Measurements from ENCODE around the gene GRIN2A. TPM values are rescaled to one million over a fixed set of nuclear protein-coding genes. Genes with fewer than 3 reads are reported as not detected.

GRIN2A gene
- total and polyA plus RNA-seq, 4 donors, result 11.2 to 42.6 (median 20.0) TPM

GRCh38 chr16:10121897-10122425, 60.3 kb downstream of the GRIN2A start:
- no peak overlapping the region for H3K27ac ChIP-seq (ENCODE audit: low read depth, low read length)
- peak in 1 of 6 donors; percentile 31 for DNase-seq (ENCODE audit: low read depth in 4 of 6, low spot score in 6 of 6)
- 33% methylated on average over 2 of the region's 5 CpGs for WGBS (ENCODE audit: insufficient coverage)
- no peak overlapping the region for H3K4me3 ChIP-seq (ENCODE audit: low read depth, low read length)
- no peaks in the 10 kb centered on the region for H3K36me3 ChIP-seq (ENCODE audit: control insufficient read depth, insufficient read depth, low read length)
- no peaks in the 10 kb centered on the region for H3K4me1 ChIP-seq (ENCODE audit: control insufficient read depth, insufficient read depth, low read length)
- H3K27me3 ChIP-seq (ENCODE audit: control insufficient read depth, insufficient read depth, low read length), result no peaks in the 10 kb centered on the region
- H3K9me3 ChIP-seq (ENCODE audit: control insufficient read depth, insufficient read depth, low read length), result no peaks in the 10 kb centered on the region

GRCh38 chr16:10121491-10121890, 60.7 kb downstream of the GRIN2A start:
- Histone ChIP-seq H3K27ac (ENCODE audit: low read depth, low read length) (no peak overlapping the region), H3K9me3 (ENCODE audit: control insufficient read depth, insufficient read depth, low read length) (no peaks in the 10 kb centered on the region), H3K4me1 (ENCODE audit: control insufficient read depth, insufficient read depth, low read length) (no peaks in the 10 kb centered on the region), H3K36me3 (ENCODE audit: control insufficient read depth, insufficient read depth, low read length) (no peaks in the 10 kb centered on the region), H3K4me3 (ENCODE audit: low read depth, low read length) (no peak overlapping the region), H3K27me3 (ENCODE audit: control insufficient read depth, insufficient read depth, low read length) (no peaks in the 10 kb centered on the region)
- no peak for DNase-seq (ENCODE audit: low read depth in 4 of 6, low spot score in 6 of 6)
- no CpG with 5 or more reads among the region's 2 CpGs for WGBS (ENCODE audit: insufficient coverage)

GRCh38 chr16:10120953-10121352, 61.3 kb downstream of the GRIN2A start:
- no peak overlapping the region for H3K27ac ChIP-seq (ENCODE audit: low read depth, low read length)
- 85% methylated on average over 4 of the region's 4 CpGs for WGBS (ENCODE audit: insufficient coverage)

GRCh38 chr16:10114409-10114808, 67.8 kb downstream of the GRIN2A start:
- WGBS (ENCODE audit: insufficient coverage), result 50% methylated on average over 2 of the region's 4 CpGs
- no peaks in the 10 kb centered on the region for H3K27me3 ChIP-seq (ENCODE audit: control insufficient read depth, insufficient read depth, low read length)
- peak in 1 of 6 donors; percentile 40 for DNase-seq (ENCODE audit: low read depth in 4 of 6, low spot score in 6 of 6)
- peaks cover 9% of the 10 kb centered on the region for H3K4me1 ChIP-seq (ENCODE audit: control insufficient read depth, insufficient read depth, low read length)
- H3K27ac ChIP-seq (ENCODE audit: low read depth, low read length), result no peak overlapping the region
- H3K9me3 ChIP-seq (ENCODE audit: control insufficient read depth, insufficient read depth, low read length), result no peaks in the 10 kb centered on the region
- no peak overlapping the region for H3K4me3 ChIP-seq (ENCODE audit: low read depth, low read length)
- no peaks in the 10 kb centered on the region for H3K36me3 ChIP-seq (ENCODE audit: control insufficient read depth, insufficient read depth, low read length)

More at GRCh38 chr16:10120953-10121352, 61.3 kb downstream of the GRIN2A start:
- Histone ChIP-seq H3K27me3 (ENCODE audit: control insufficient read depth, insufficient read depth, low read length) (no peaks in the 10 kb centered on the region), H3K36me3 (ENCODE audit: control insufficient read depth, insufficient read depth, low read length) (no peaks in the 10 kb centered on the region), H3K9me3 (ENCODE audit: control insufficient read depth, insufficient read depth, low read length) (no peaks in the 10 kb centered on the region), H3K4me1 (ENCODE audit: control insufficient read depth, insufficient read depth, low read length) (no peaks in the 10 kb centered on the region), H3K4me3 (ENCODE audit: low read depth, low read length) (no peak overlapping the region)
- no peak for DNase-seq (ENCODE audit: low read depth in 4 of 6, low spot score in 6 of 6)

- H3K36me3 ChIP-seq (ENCODE audit: control insufficient read depth, insufficient read depth, low read length), result no peaks in the 10 kb centered on the region
- WGBS (ENCODE audit: insufficient coverage), result 75% methylated on average over 7 of the region's 7 CpGs
- no peak overlapping the region for H3K4me3 ChIP-seq (ENCODE audit: low read depth, low read length)
- no peaks in the 10 kb centered on the region for H3K27me3 ChIP-seq (ENCODE audit: control insufficient read depth, insufficient read depth, low read length)
- H3K4me1 ChIP-seq (ENCODE audit: control insufficient read depth, insufficient read depth, low read length), result peaks cover 9% of the 10 kb centered on the region
- H3K9me3 ChIP-seq (ENCODE audit: control insufficient read depth, insufficient read depth, low read length), result no peaks in the 10 kb centered on the region
- H3K27ac ChIP-seq (ENCODE audit: low read depth, low read length), result no peak overlapping the region
- DNase-seq (ENCODE audit: low read depth in 4 of 6, low spot score in 6 of 6), result no peak
These were observed 69.0 kb downstream of the GRIN2A start for GRCh38 chr16:10113248-10113647.

GRCh38 chr16:10112021-10112420, 70.2 kb downstream of the GRIN2A start:
- WGBS (ENCODE audit: insufficient coverage), result 100% methylated on average over 3 of the region's 5 CpGs
- no peak overlapping the region for H3K27ac ChIP-seq (ENCODE audit: low read depth, low read length)
- no peaks in the 10 kb centered on the region for H3K36me3 ChIP-seq (ENCODE audit: control insufficient read depth, insufficient read depth, low read length)
- H3K4me3 ChIP-seq (ENCODE audit: low read depth, low read length), result no peak overlapping the region
- H3K27me3 ChIP-seq (ENCODE audit: control insufficient read depth, insufficient read depth, low read length), result no peaks in the 10 kb centered on the region
- peaks cover 9% of the 10 kb centered on the region for H3K4me1 ChIP-seq (ENCODE audit: control insufficient read depth, insufficient read depth, low read length)
- H3K9me3 ChIP-seq (ENCODE audit: control insufficient read depth, insufficient read depth, low read length), result no peaks in the 10 kb centered on the region
- DNase-seq (ENCODE audit: low read depth in 4 of 6, low spot score in 6 of 6), result no peak

GRCh38 chr16:10111156-10111761, 71.0 kb downstream of the GRIN2A start:
- H3K4me3 ChIP-seq (ENCODE audit: low read depth, low read length), result no peak overlapping the region
- 86% methylated on average over 15 of the region's 26 CpGs for WGBS (ENCODE audit: insufficient coverage)
- no peak for DNase-seq (ENCODE audit: low read depth in 4 of 6, low spot score in 6 of 6)
- H3K36me3 ChIP-seq (ENCODE audit: control insufficient read depth, insufficient read depth, low read length), result no peaks in the 10 kb centered on the region
- peaks cover 9% of the 10 kb centered on the region for H3K4me1 ChIP-seq (ENCODE audit: control insufficient read depth, insufficient read depth, low read length)
- H3K27me3 ChIP-seq (ENCODE audit: control insufficient read depth, insufficient read depth, low read length), result no peaks in the 10 kb centered on the region
- no peaks in the 10 kb centered on the region for H3K9me3 ChIP-seq (ENCODE audit: control insufficient read depth, insufficient read depth, low read length)
- no peak overlapping the region for H3K27ac ChIP-seq (ENCODE audit: low read depth, low read length)

GRCh38 chr16:10110552-10110951, 71.7 kb downstream of the GRIN2A start:
- Histone ChIP-seq H3K4me1 (ENCODE audit: control insufficient read depth, insufficient read depth, low read length) (peaks cover 9% of the 10 kb centered on the region), H3K36me3 (ENCODE audit: control insufficient read depth, insufficient read depth, low read length) (no peaks in the 10 kb centered on the region), H3K4me3 (ENCODE audit: low read depth, low read length) (no peak overlapping the region), H3K27me3 (ENCODE audit: control insufficient read depth, insufficient read depth, low read length) (no peaks in the 10 kb centered on the region), H3K27ac (ENCODE audit: low read depth, low read length) (no peak overlapping the region), H3K9me3 (ENCODE audit: control insufficient read depth, insufficient read depth, low read length) (no peaks in the 10 kb centered on the region)
- WGBS (ENCODE audit: insufficient coverage), result no CpG with 5 or more reads among the region's 4 CpGs
- peak in 1 of 6 donors; percentile 19 for DNase-seq (ENCODE audit: low read depth in 4 of 6, low spot score in 6 of 6)

- H3K9me3 ChIP-seq (ENCODE audit: control insufficient read depth, insufficient read depth, low read length), result no peaks in the 10 kb centered on the region
- no peaks in the 10 kb centered on the region for H3K36me3 ChIP-seq (ENCODE audit: control insufficient read depth, insufficient read depth, low read length)
- H3K4me1 ChIP-seq (ENCODE audit: control insufficient read depth, insufficient read depth, low read length), result no peaks in the 10 kb centered on the region
- WGBS (ENCODE audit: insufficient coverage), result no CpG with 5 or more reads among the region's 1 CpG
- no peak overlapping the region for H3K27ac ChIP-seq (ENCODE audit: low read depth, low read length)
- no peak for DNase-seq (ENCODE audit: low read depth in 4 of 6, low spot score in 6 of 6)
- H3K27me3 ChIP-seq (ENCODE audit: control insufficient read depth, insufficient read depth, low read length), result no peaks in the 10 kb centered on the region
- H3K4me3 ChIP-seq (ENCODE audit: low read depth, low read length), result no peak overlapping the region
These were observed 75.1 kb downstream of the GRIN2A start for GRCh38 chr16:10107081-10107480.

GRCh38 chr16:10103700-10104099, 78.5 kb downstream of the GRIN2A start:
- H3K9me3 ChIP-seq (ENCODE audit: control insufficient read depth, insufficient read depth, low read length), result no peaks in the 10 kb centered on the region
- no peaks in the 10 kb centered on the region for H3K4me1 ChIP-seq (ENCODE audit: control insufficient read depth, insufficient read depth, low read length)
- no peaks in the 10 kb centered on the region for H3K27me3 ChIP-seq (ENCODE audit: control insufficient read depth, insufficient read depth, low read length)
- no peaks in the 10 kb centered on the region for H3K36me3 ChIP-seq (ENCODE audit: control insufficient read depth, insufficient read depth, low read length)
- no peak overlapping the region for H3K27ac ChIP-seq (ENCODE audit: low read depth, low read length)
- DNase-seq (ENCODE audit: low read depth in 4 of 6, low spot score in 6 of 6), result no peak
- no peak overlapping the region for H3K4me3 ChIP-seq (ENCODE audit: low read depth, low read length)
- no CpG with 5 or more reads among the region's 1 CpG for WGBS (ENCODE audit: insufficient coverage)

All from spinal cord (tissue), 10 donors.